T1000 (cell line): ENCODE results near the gene GLRX3.

Experiments
- DNase-seq: peaks from one replicate; lab custom pipeline; 2025; ENCODE audit warnings: mixed read lengths; lab: John Stamatoyannopoulos, UW

Gene GLRX3

GRCh38 chr10:130208807-130209206 lies 72.6 kb downstream of the GLRX3 start:
- no peak for DNase-seq

DNA sequence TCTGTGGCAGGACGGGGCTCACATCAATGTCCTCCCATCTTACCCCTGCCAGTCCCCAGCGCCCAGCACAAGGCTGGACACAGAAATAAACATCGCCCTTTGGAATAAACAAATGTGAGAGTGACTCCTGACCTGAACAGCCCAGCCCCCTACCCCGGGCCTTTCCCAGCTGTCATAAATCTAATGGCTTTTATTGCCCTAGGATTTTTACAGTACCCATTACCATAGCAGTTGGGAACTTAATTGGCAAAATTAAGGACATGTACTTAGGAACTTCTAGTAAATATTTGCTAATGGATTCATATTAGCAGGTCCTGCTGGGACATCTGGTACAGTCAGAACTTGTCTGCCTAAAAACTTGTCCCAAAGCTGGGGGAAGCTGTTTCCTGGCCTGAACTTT lies 76.6 kb downstream of the GLRX3 start:
- no peak for DNase-seq

GRCh38 chr10:130213286-130214080 lies 77.3 kb downstream of the GLRX3 start:
- no peak for DNase-seq

- no peak for DNase-seq
Measured at GRCh38 chr10:130214431-130214830, 78.2 kb downstream of the GLRX3 start.

GRCh38 chr10:130215151-130215930 lies 79.2 kb downstream of the GLRX3 start:
- no peak for DNase-seq

- no peak for DNase-seq
Measured at GRCh38 chr10:130215931-130216231, 79.7 kb downstream of the GLRX3 start.

- DNase-seq = no peak
Measured at GRCh38 chr10:130218181-130218641, 82.0 kb downstream of the GLRX3 start.

DNA sequence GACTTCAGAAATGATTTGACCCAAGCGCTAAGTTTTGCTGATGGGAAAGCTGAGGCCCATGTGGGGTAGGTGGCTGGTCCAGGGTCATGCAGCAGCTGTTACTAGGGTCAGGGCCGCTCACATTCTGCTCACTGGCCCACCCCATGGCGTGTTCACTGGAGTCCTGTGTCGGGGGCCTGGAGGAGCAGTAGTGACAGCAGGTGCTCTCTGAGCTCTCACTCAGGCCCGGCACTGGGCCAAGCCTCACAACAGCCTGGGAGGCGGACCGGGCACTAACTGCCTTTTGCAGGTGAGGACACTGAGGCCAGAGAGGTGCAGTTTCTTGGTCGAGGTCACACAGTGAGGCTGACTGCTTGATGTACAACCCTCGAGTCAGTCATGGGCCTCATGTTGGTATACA lies 82.7 kb downstream of the GLRX3 start:
- no peak for DNase-seq

DNA sequence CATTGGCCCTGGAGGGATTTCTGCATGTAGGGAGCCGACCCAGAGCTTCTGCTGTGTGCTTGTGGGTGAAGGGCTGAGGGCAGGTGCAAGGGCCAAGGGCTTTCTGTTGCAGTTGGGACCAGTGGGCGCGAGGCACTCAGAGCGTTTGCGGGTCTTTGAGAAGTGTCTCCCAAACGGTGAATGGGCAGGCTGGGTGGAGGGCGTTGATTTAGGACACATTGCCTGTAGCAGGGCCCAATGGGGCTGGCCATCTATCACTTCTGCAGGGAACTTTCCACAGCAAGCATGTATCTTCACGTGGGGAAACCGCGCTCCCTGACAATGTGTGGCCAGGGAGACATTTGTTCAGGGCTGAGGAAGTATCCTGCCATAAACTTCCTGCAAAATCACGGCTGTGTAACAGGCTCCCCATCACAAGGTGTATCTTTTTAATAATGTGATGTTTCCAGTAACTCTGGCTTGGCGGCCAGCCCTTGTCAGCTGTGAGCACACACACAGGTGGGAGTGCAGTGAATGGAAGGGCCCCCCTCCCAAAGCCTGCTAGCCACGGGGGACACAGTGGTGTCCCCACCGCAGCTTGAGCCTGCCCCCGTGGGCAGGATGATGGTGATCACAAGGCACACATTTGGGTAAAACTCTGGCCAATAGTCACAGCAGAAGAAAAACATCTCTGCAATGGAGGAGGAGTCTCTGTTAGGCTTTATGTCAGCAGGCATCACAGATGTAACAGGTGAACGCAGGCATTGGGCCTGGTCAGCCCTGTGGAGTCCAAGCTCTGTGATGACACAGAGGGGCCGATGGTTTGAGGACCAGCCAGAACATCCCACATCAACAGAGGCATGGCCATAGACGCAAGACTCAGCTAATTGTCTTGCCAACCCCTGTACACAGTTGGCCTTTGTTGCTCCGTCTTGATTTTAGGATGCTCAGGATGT lies 84.3 kb downstream of the GLRX3 start:
- no peak for DNase-seq

- DNase-seq = no peak
Measured at GRCh38 chr10:130221456-130222375, 85.5 kb downstream of the GLRX3 start.

GRCh38 chr10:130222381-130222780 lies 86.2 kb downstream of the GLRX3 start:
- DNase-seq = no peak

DNA sequence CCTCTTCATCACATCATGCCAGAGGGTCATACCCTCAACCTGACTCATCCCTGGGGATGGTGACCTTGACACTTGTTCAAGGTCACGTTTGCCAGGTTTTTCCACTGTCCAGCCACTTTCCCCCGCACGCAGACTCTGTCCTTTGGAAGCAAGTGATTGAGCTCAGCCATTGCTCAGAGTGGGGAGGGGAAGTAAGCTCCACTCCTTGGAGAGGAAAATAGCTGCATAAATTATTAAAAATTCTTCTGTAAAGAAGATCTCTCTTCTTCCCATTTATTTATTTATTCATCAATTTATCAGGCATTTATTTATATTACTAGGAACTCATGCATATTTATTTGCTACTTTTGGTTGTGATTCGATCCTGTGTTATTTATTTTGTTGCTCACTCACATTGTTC lies 88.0 kb downstream of the GLRX3 start:
- DNase-seq = no peak

DNA sequence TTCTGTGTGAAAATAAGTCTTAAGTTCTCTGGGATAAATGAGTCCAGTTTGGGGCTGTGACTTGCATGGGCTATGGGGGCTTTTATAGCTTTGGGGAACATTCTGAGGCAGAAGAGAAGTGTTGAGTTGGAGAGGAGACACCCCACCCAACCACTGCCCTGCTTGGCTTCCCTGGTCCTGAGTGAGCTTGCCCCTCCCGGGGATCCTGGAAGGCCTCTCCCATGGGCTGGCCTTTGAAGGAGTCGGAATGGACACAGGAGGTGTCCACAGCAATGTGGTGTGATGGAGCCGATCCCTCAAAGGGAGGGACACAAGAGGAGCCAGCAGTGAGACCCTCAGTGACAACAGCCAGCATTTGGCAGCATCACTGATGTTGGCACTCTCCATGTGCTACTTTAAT lies 89.8 kb downstream of the GLRX3 start:
- no peak for DNase-seq

DNA sequence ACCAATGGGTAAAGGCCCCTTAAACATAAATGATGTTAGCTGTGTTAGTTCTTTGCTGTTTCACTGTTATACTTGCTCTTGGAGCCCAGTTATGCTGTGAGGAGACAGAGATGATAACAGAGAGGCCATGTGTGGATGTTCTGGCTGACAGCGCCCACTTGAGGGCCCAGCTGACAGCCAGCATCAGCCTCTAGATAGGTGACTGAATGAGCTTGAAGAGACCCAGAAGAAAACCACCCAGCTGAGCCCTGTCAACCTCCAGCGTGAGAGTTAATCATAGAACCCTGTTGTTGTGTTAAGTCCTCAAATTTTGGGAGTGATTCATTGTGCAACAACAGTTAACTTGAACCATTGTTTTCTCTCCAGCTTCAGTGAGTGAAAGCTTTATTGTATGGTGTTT lies 91.7 kb downstream of the GLRX3 start:
- no peak for DNase-seq
